ENCODE results near the gene MPG. TPM values are rescaled to one million over a fixed set of nuclear protein-coding genes. Genes with fewer than 3 reads are reported as not detected.

The MPG gene
- total RNA-seq, 6 experiments from 2014 or later, result 92.3 to 104 (median 96.9) TPM

DNA sequence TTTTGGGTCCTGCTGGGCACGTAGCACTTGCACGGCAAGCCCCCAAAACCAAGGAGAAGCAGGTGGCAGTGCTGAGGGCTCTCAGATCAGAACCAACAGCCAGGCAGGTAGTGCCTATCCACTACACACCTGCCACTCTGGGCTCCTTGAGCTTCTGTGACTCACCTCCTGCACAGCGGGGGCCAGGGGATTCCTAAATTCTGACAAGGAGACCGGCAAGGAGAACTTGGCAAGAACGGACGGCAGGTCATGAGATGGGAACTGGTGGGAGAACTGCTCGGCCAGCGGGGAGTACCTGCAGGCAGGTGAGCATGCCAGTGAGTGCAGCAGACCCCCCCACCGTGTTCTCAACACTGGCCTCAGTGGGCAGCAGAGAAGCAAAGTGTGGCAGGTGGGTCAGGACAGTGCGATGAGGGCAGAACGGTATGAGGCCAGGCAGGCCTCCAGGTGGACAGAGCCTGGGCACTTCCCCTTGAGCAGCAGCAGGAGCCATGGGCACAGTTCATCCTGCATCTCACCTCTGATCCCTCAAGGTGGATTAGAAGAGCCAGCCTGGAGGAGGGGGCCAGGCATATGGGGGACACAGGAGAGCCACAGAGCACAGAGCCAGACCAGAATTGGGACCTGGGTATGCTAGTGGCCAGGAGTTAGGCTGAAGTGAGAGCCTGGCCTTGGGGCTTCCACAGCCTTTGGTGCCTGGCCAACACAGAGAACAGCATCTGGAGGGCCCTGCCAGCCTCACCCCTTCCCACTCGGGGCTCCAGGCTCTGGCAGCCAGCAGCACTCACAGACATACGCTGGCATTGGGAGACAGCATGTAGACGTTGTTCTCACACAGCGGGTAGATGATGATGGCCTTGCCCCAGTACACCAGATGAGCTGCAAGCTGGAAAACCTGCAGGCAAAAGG is 14.7 kb downstream of the MPG start:
- no peak overlapping the region for H3K27ac Mint-ChIP-seq
- 0 out of 2 replicates have a peak, but pooled peaks cover 6% of the 10 kb centered on the region for H3K36me3 Mint-ChIP-seq (ENCODE audit: low read depth)
- TF ChIP-seq, protein P1, sequence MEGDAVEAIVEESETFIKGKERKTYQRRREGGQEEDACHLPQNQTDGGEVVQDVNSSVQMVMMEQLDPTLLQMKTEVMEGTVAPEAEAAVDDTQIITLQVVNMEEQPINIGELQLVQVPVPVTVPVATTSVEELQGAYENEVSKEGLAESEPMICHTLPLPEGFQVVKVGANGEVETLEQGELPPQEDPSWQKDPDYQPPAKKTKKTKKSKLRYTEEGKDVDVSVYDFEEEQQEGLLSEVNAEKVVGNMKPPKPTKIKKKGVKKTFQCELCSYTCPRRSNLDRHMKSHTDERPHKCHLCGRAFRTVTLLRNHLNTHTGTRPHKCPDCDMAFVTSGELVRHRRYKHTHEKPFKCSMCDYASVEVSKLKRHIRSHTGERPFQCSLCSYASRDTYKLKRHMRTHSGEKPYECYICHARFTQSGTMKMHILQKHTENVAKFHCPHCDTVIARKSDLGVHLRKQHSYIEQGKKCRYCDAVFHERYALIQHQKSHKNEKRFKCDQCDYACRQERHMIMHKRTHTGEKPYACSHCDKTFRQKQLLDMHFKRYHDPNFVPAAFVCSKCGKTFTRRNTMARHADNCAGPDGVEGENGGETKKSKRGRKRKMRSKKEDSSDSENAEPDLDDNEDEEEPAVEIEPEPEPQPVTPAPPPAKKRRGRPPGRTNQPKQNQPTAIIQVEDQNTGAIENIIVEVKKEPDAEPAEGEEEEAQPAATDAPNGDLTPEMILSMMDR (IDR thresholded peaks at IDR 0.05), result no peak
- DNase-seq, result no peak
- no peak overlapping the region for H3K4me3 Mint-ChIP-seq
- no peaks in the 10 kb centered on the region for H3K9me3 Mint-ChIP-seq
- H3K4me1 Mint-ChIP-seq (ENCODE audit: low read depth), result peaks cover 15% of the 10 kb centered on the region
- peaks cover 3% of the 10 kb centered on the region; the same call in 1 of the 2 replicates for H3K27me3 Mint-ChIP-seq (ENCODE audit: insufficient read depth)

DNA sequence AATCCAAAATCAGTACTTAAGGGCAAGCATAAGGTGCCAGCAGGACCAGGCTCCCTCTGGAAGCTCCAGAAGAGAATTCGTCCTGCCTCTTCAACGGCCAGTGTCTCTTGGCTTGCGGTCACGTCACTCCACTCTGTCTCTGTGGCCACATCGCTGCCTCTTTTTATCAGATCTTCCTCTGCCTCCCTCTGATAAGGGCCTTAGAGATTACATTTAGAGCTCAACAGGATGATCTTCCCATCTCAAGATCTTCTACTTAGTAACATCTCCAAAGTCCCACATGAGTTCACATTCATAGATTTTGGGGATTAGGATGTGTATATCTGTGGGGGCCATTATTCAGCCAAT is 16.9 kb downstream of the MPG start:
- TF ChIP-seq, protein P1 (IDR thresholded peaks at IDR 0.05), result no peak
- no peak overlapping the region for H3K27ac Mint-ChIP-seq
- peaks cover 19% of the 10 kb centered on the region for H3K4me1 Mint-ChIP-seq (ENCODE audit: low read depth)
- H3K9me3 Mint-ChIP-seq, result no peaks in the 10 kb centered on the region
- no peak for DNase-seq
- H3K4me3 Mint-ChIP-seq, result no peak overlapping the region
- peaks cover 9% of the 10 kb centered on the region; the same call in 1 of the 2 replicates for H3K36me3 Mint-ChIP-seq (ENCODE audit: low read depth)
- peaks cover 3% of the 10 kb centered on the region; the same call in 1 of the 2 replicates for H3K27me3 Mint-ChIP-seq (ENCODE audit: insufficient read depth)

DNA sequence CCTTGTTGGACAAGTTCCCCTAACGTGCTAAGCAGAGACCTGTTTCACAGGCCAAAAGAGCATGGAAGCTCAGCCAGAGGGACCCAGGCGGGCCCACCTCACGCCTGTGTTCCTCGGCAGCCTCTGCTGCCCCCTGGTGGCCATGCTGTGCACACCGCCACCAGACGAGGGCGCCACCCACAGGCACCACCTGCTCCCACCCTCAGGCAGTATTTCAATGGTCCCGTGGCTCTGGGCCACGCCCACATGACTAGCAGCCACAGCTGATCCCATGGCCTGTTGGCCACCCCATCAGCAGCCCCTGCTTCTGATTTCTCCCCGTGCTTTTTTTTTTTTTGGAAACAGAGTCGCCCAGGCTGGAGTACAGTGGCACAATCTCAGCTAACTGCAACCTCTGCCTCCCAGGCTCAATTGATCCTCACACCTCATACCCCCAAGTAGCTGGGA is 18.9 kb downstream of the MPG start:
- TF ChIP-seq, protein P1 (IDR thresholded peaks at IDR 0.05), result peak; percentile 99
- H3K4me3 Mint-ChIP-seq, result no peak overlapping the region
- peaks cover 4% of the 10 kb centered on the region; the same call in 1 of the 2 replicates for H3K36me3 Mint-ChIP-seq (ENCODE audit: low read depth)
- 0 out of 2 replicates have a peak overlapping the region, but pooled peaks have one; percentile 78 for H3K27ac Mint-ChIP-seq
- DNase-seq, result peak; percentile 80
- peaks cover 24% of the 10 kb centered on the region for H3K4me1 Mint-ChIP-seq (ENCODE audit: low read depth)
- no peaks in the 10 kb centered on the region for H3K9me3 Mint-ChIP-seq
- H3K27me3 Mint-ChIP-seq (ENCODE audit: insufficient read depth), result peaks cover 2% of the 10 kb centered on the region; the same call in 1 of the 2 replicates

DNA sequence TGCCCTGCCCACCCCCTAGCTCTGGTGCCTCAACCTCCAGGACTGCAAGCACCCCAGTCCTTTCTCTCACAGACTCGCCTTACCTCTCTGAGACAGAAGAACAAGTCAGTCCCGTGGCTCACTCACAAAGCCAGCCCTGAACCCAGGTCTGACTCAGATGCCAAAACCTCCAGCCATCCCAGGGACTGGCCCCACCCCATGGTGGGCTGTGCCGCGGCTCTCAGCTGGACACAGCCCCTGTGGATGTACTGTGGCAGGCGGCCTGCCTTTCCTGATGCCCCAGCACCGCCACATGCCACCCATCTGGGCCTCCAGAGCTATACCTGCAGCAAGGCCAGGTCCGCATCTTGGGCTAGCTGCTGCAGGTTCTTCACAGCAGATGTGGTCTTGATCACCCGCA is 19.8 kb downstream of the MPG start:
- peak overlapping the region; percentile 78 for H3K27ac Mint-ChIP-seq

DNA sequence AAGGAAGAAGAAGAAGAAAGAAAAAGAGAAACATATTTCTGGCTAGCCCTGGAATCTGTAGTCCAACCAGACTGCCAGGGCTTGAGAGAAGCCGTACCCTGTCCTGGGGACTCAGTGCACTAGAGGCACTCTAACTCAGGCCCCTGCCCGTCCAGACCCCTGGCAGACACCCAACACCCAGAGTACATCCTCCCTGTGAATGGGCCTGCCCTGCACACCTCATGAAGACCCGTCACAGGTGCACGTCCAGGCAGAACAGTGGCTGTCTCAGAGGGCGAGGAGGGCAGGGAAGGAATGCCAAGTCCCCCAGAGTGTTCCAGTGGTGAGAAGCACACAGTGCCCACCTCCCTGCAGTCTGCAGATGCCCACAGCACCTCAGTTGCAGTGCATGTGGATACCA is 23.0 kb downstream of the MPG start:
- Mint-ChIP-seq H3K27ac (no peak overlapping the region), H3K4me1 (ENCODE audit: low read depth) (peaks cover 30% of the 10 kb centered on the region), H3K4me3 (no peak overlapping the region), H3K27me3 (ENCODE audit: insufficient read depth) (peaks cover 2% of the 10 kb centered on the region; the same call in 1 of the 2 replicates), H3K9me3 (no peaks in the 10 kb centered on the region), H3K36me3 (ENCODE audit: low read depth) (peaks cover 11% of the 10 kb centered on the region)
- no peak for DNase-seq
- TF ChIP-seq, protein P1 (IDR thresholded peaks at IDR 0.05), result no peak

More for the DNA sequence above, 19.8 kb downstream of the MPG start:
- peaks cover 2% of the 10 kb centered on the region; the same call in 1 of the 2 replicates for H3K27me3 Mint-ChIP-seq (ENCODE audit: insufficient read depth)
- no peaks in the 10 kb centered on the region for H3K9me3 Mint-ChIP-seq
- H3K4me3 Mint-ChIP-seq, result no peak overlapping the region; the same call in 1 of the 2 replicates
- H3K4me1 Mint-ChIP-seq (ENCODE audit: low read depth), result peaks cover 33% of the 10 kb centered on the region
- no peak for DNase-seq
- peaks cover 10% of the 10 kb centered on the region for H3K36me3 Mint-ChIP-seq (ENCODE audit: low read depth)
- TF ChIP-seq, protein P1 (IDR thresholded peaks at IDR 0.05), result no peak

Measured in HFFc6 (cell line).